Stomach (tissue), 9 donors: ENCODE results near the gene DBNL. TPM values are rescaled to one million over a fixed set of nuclear protein-coding genes. Genes with fewer than 3 reads are reported as not detected.

ENCODE experiments used
- DNase-seq, 2 donors: peaks; one replicate each; pipeline versions ENCODE4 v3.0.0 to v3.0.0-alpha.2; 2013 to 2019
- H3K27ac ChIP-seq, 5 donors: fragments of 200-600 bp in 4 of 5; sonication (generic) in 4 of 5; one replicate each; pipeline ENCODE4 v1.5.1; 2013 to 2019; ENCODE audit warnings: mild to moderate bottlenecking in 1 of 5, moderate library complexity in 1 of 5
- H3K27me3 ChIP-seq, 3 donors: fragments of 200-600 bp; sonication (generic); one replicate each; pipeline ENCODE4 v1.5.1; 2017 to 2019; ENCODE audit warnings: mixed run types in 1 of 3
- H3K36me3 ChIP-seq, 4 donors: fragments of 200-600 bp; sonication (generic); 1 replicate in 3 of 4; 2 replicates in 1 of 4; pipeline ENCODE4 v1.5.1; 2016 to 2019
- H3K4me1 ChIP-seq, 4 donors: fragments of 200-600 bp; sonication (generic); one replicate each; pipeline ENCODE4 v1.5.1; 2016 to 2019
- H3K4me3 ChIP-seq, 4 donors: fragments of 200-600 bp; sonication (generic) in 3 of 4; one replicate each; pipeline ENCODE4 v1.5.1; 2016 to 2019; ENCODE audit warnings: mild to moderate bottlenecking in 1 of 4
- H3K9me3 ChIP-seq, 4 donors: fragments of 200-600 bp; sonication (generic); one replicate each; pipeline ENCODE4 v1.5.1; 2016 to 2019
- EP300 ChIP-seq: sonication (generic); formaldehyde crosslinking; IDR thresholded peaks from one replicate; pipeline ENCODE4 v1.6.1; 2017; ENCODE audit warnings: antibody characterized with exemption
- POLR2A ChIP-seq, 4 donors: fragments of 450-650 bp; IDR thresholded peaks; one replicate each; pipeline ENCODE4 v1.6.1; 2016; ENCODE audit warnings: antibody characterized with exemption in 4 of 4, control low read depth in 2 of 4, mild to moderate bottlenecking in 1 of 4, moderate library complexity in 1 of 4
- POLR2AphosphoS5 ChIP-seq, 3 donors: sonication (generic); formaldehyde crosslinking; IDR thresholded peaks; one replicate each; pipeline ENCODE4 v1.6.1; 2016; ENCODE audit warnings: antibody characterized with exemption in 3 of 3
- WGBS, 5 donors: extraction: QIAGEN DNeasy Blood & Tissue Kit in 3 of 5; methylation state at CpG; one replicate each; pipeline versions ENCODE4 v1.1.5 to v1.1.7; 2013 to 2018; 5-methylcytosine and 5-hydroxymethylcytosine counted together
- intact Hi-C: fragments of 100-400 bp; cut with DNase I; formaldehyde crosslinking; loops from one replicate; pipeline ENCODE4 v1.15.1; 2023; ENCODE audit warnings: low total_unique reads
- polyA plus RNA-seq, 3 donors: library from polyadenylated mRNA; stranded (reverse); fragments of 200-250 nt; gene quantifications; one replicate each; pipeline ENCODE4 v1.2.3, GENCODE V29; 2013
- total RNA-seq, 5 donors: library from RNA; depleted of rRNA; stranded (reverse); fragments of >200 nt; gene quantifications; one replicate each; pipeline versions ENCODE4 v1.1.0 to v1.2.3, GENCODE V29; 2014 to 2016
- TF ChIP-seq, protein P1 (sequence below), 7 experiments: fragments of 450-650 bp in 4 of 7; fragments of 200-600 bp in 3 of 7; sonication (generic) in 3 of 7; IDR thresholded peaks; one replicate each; pipeline ENCODE4 v1.5.1; 2016 to 2019; ENCODE audit warnings: antibody characterized with exemption in 7 of 7, control low read depth in 2 of 7, mild to moderate bottlenecking in 1 of 7
- donor health status: healthy with polysubstance abuse.
- donor health status: Bipolar disorder and iron deficiency.
- donor health status: healthy.

The DBNL gene
- total and polyA plus RNA-seq, 8 donors, result 27.4 to 154 (median 78.0) TPM

DNA sequence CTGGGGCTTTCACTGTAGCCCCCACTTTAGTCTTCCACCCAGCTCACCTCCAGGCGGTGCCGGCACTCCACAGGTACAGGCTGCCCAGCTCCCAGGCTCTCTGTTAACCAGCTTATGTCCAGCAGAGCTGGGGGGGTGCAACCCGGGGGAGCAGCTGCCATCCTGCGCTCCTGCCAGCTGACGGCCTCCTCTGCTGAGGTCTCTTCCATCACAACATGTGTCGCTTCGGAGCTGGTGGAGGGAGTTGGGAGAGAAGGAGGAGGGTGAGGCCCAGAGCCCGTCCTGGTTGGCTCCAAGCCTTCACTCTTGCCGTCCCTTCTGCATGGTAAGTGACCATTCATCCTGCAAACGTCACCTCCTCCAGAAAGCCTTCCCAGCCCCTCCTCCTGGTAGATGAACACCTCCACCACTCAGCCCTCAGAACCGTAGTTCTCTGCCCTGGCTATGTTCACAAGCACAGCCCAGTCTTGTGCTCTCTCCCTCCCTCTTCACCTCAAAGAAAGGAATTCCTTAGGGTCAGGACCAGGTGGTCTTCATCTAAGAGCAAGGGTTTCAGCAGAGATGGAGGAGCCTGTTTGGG lies 36.3 kb downstream of the DBNL start:
- Histone ChIP-seq H3K4me3 (peak overlapping the region in 2 of 4 donors; percentile 70 to 71), H3K27me3 (no peaks in the 10 kb centered on the region), H3K36me3 (peaks cover 45 to 50% (median 50%) of the 10 kb centered on the region in 4 donors), H3K9me3 (no peaks in the 10 kb centered on the region), H3K27ac (peak overlapping the region in 4 of 5 donors; percentile 89 to 97 (median 94)), H3K4me1 (peaks cover 7 to 64% (median 51%) of the 10 kb centered on the region in 4 donors)
- 64 to 76% (median 72%) methylated on average over 11 of the region's 11 CpGs for WGBS, 5 donors
- no peak for DNase-seq
- TF ChIP-seq POLR2AphosphoS5 (IDR thresholded peaks at IDR 0.05) (no peak), EP300 (no peak), POLR2A (IDR thresholded peaks at IDR 0.05) (no peak)
- TF ChIP-seq, protein P1, sequence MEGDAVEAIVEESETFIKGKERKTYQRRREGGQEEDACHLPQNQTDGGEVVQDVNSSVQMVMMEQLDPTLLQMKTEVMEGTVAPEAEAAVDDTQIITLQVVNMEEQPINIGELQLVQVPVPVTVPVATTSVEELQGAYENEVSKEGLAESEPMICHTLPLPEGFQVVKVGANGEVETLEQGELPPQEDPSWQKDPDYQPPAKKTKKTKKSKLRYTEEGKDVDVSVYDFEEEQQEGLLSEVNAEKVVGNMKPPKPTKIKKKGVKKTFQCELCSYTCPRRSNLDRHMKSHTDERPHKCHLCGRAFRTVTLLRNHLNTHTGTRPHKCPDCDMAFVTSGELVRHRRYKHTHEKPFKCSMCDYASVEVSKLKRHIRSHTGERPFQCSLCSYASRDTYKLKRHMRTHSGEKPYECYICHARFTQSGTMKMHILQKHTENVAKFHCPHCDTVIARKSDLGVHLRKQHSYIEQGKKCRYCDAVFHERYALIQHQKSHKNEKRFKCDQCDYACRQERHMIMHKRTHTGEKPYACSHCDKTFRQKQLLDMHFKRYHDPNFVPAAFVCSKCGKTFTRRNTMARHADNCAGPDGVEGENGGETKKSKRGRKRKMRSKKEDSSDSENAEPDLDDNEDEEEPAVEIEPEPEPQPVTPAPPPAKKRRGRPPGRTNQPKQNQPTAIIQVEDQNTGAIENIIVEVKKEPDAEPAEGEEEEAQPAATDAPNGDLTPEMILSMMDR (IDR thresholded peaks at IDR 0.05), result no peak
- intact Hi-C loops, result no loop called here

DNA sequence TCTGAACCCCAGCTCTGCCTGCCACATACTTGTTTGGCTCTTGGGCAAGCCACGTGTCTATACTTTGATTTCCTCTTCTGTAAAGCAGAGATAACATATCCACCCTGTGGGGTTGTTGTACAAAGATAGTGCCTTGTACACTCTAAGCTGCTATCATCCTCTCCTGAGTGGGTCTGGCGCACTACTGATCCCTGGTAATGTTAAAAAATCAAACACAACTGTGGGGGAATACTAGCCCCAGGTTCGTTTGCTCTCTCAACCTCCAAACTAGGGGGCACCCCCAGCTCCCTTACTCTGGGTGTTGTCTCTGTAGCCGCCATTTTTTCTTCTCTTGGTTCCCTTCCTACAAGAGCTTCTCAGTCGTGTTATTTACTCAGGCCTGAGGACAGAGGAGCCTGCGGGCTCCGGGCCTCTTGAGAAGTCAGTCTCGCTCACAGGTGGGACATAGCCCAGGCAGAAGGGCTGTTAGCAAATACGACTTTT lies 36.8 kb downstream of the DBNL start:
- 16 to 40% (median 28%) methylated on average over 9 of the region's 9 CpGs for WGBS, 5 donors
- Histone ChIP-seq H3K36me3 (peaks cover 39 to 45% (median 44%) of the 10 kb centered on the region in 4 donors), H3K27me3 (no peaks in the 10 kb centered on the region), H3K27ac (peak overlapping the region; percentile 69 to 97 (median 94)), H3K4me1 (peaks cover 7 to 59% (median 47%) of the 10 kb centered on the region in 4 donors), H3K9me3 (no peaks in the 10 kb centered on the region), H3K4me3 (peak overlapping the region; percentile 63 to 76 (median 70))
- DNase-seq, result no peak
- intact Hi-C loops, result no loop called here
- no peak for TF ChIP-seq POLR2AphosphoS5 (IDR thresholded peaks at IDR 0.05)
- no peak for TF ChIP-seq POLR2A (IDR thresholded peaks at IDR 0.05)
- no peak for TF ChIP-seq EP300
- TF ChIP-seq, protein P1 (IDR thresholded peaks at IDR 0.05), result no peak

DNA sequence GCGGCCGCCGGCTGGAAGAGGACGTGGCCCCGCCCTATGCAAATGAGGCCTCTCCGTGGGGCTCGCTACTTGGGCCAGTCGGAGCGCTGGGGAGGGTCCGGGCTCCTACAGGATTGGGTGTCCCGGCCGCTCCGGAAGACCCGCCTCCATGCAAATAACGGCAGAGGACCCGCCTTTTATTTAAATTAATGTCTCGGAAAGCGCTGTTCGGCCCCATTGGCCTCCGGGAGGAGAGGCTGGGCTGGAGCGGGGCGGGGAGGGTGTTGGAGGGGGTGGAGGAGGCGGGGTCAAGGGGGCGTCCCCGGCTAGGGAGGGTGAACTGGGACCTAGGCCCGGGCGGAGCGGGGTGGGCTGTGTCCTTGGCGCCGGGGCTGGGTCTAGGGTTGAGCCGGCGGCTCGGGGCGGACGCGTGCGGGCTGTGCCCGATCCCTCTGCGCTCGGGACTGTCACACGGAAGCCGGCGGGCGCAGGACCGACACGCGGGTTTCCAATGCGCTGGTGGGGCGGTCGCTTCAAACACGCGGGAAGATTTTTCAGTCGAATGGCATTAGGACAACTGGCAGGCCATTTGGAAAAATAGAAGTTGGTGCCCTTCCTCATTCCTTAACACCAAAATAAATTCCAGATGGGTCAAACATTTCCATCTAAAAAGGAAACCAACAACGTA lies 38.2 kb downstream of the DBNL start:
- 0% methylated on average over 21 to 54 of the region's 54 CpGs for WGBS, 5 donors
- Histone ChIP-seq H3K27ac (peak overlapping the region; percentile 89 to 97 (median 94)), H3K4me1 (peaks cover 7 to 53% (median 37%) of the 10 kb centered on the region in 4 donors), H3K27me3 (no peaks in the 10 kb centered on the region), H3K4me3 (peak overlapping the region; percentile 63 to 76 (median 70)), H3K9me3 (no peaks in the 10 kb centered on the region), H3K36me3 (peaks cover 29 to 31% (median 31%) of the 10 kb centered on the region in 4 donors)
- peak; percentile 99 for DNase-seq
- intact Hi-C loops, result no loop called here
- TF ChIP-seq EP300 (no peak), POLR2A (IDR thresholded peaks at IDR 0.05) (no peak), POLR2AphosphoS5 (IDR thresholded peaks at IDR 0.05) (peak in 2 of 3 donors; percentile 75 to 78)
- TF ChIP-seq, protein P1 (IDR thresholded peaks at IDR 0.05), result no peak

DNA sequence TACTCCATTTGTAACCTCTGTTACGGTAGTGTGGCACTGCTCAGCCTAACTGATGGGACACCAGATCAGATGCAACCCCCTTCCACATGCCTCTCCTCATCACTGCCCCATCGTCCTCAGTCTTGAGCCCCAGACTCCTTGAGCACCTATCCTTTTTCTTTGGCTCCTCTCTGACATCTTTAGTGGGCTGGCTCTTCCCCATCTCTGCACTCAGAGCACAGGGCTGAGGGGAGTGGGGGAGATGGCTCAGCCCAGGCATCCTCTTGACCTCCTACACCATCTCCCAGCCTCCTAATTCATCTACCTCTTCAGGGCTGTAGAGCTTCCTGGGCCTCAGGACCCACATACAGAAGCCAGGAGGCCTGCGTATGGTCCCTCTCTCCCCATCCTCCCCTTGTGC lies 39.3 kb downstream of the DBNL start:
- Histone ChIP-seq H3K9me3 (no peaks in the 10 kb centered on the region), H3K36me3 (peaks cover 18 to 20% (median 19%) of the 10 kb centered on the region in 4 donors), H3K4me3 (no peak overlapping the region), H3K27ac (peak overlapping the region in 3 of 5 donors; percentile 38 to 95 (median 94)), H3K27me3 (no peaks in the 10 kb centered on the region), H3K4me1 (peaks cover 7 to 53% (median 39%) of the 10 kb centered on the region in 4 donors)
- WGBS, 5 donors, result 85 to 96% (median 92%) methylated on average over 3 of the region's 3 CpGs
- intact Hi-C loops, result no loop called here
- DNase-seq, result no peak
- no peak for TF ChIP-seq EP300
- no peak for TF ChIP-seq POLR2AphosphoS5 (IDR thresholded peaks at IDR 0.05)
- no peak for TF ChIP-seq POLR2A (IDR thresholded peaks at IDR 0.05)
- TF ChIP-seq, protein P1 (IDR thresholded peaks at IDR 0.05), result no peak
